ENCODE data around the gene YAP1.
A peak's percentile ranks its signal among the peaks of the same experiment; 100 is the strongest.
"Not testable (repeated sequence)": the region's sequence is repeated elsewhere in the genome, so short reads cannot be mapped to it uniquely, and the experiment has no call there.

The YAP1 gene

DNA sequence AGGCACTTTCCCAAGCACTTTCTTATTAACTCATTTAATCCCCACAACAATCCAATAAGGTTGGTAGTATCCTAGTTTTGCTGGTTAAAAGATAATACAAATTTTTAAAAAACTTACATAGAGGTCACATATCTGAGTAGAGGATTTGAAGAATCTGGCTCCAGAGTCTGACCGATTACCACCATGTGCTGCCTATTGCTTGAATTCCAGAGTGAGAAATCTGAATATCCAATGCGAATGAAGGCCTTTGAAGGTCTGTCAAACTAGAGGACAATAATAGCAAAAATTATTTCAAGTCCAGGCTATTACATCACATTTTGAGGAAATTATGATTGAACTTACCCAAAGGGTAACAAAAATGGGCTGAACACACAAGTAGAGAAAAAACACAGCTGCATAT lies 129.2 kb downstream of the YAP1 start:
- DNase-seq (ENCODE audit: low read depth in 2 of 2): no peak

DNA sequence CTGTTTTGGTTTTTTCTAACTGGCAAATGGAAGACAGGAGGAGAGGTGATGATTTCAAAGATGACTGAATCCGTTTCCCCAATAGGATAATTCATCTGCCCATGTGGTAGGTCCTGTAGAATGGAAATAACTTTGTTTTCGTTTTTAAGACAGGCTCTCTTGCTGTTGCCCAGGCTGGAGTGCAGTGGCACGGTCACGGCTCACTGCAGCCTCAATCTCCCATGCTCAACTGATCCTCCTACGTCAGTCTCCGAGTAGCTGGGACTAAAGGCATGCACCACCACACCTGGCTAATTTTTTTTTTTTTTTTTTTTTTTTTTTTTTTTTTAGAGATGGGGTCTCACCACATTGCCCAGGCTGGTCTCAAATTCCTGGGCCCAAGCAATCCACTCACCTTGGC lies 129.7 kb downstream of the YAP1 start:
- no peak for DNase-seq (ENCODE audit: low read depth in 2 of 2)

DNA sequence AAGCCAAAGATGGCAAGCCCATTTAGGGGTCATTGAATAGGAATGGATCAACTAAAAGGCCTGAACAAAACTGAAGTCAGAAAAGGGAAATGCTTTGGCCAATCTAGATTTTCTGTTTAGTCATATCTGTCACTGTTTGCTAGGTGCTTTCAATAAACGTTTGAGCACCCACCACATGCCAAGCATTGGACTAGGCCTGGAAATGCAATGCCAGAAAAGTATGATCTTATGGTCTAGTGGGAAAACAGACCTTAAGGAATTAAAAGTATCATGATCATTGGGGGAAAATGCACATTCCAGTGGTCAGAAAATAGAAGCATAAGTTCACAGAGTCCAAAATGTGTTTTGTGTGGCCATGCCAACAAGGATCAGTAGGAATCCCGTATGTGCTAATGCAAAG lies 130.3 kb downstream of the YAP1 start:
- DNase-seq (ENCODE audit: low read depth in 2 of 2): no peak

DNA sequence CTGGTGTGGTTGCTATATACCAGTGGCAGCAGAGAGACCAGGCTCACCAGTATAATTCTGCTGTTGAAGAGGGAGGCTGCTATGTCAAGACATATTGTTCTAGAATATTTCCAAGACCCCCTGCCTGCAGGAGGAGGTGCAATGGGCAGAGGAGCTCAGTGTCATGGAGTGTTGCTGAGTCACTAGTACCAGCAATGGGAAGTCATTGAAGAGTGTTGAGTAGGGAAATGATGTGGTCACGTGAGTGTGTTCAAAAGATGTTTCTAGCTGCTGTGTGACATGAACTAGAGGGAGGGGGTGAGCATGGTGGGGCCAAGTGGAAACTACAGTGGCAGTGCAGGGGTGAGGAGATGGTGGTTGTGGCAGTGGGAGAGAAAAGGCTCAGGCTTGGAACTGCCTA lies 130.8 kb downstream of the YAP1 start:
- DNase-seq (ENCODE audit: low read depth in 2 of 2): no peak

DNA sequence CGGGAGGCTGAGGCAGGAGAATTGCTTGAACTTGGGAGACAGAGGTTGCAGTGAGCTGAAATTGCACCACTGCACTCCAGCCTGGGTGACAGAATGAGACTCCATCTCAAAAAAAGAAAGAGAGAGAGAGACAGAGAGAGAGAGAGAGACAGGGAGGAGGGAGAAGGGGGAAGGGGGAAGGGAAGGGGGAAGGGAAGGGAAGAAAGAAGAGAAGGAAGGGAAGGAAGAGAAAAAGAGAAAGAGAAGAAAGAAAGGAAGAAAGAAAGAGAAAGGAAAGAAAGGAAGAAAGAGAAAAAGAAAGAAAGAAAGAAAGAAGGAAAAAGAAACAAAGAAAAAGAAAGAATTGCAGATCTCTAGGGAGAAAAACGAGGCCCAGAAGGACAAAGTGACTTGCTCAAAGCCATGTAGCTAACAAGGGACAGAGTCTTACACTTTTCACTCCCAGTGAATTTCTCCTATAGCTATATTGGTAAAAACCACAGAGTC lies 133.2 kb downstream of the YAP1 start:
- DNase-seq (ENCODE audit: low read depth in 2 of 2): no peak

DNA sequence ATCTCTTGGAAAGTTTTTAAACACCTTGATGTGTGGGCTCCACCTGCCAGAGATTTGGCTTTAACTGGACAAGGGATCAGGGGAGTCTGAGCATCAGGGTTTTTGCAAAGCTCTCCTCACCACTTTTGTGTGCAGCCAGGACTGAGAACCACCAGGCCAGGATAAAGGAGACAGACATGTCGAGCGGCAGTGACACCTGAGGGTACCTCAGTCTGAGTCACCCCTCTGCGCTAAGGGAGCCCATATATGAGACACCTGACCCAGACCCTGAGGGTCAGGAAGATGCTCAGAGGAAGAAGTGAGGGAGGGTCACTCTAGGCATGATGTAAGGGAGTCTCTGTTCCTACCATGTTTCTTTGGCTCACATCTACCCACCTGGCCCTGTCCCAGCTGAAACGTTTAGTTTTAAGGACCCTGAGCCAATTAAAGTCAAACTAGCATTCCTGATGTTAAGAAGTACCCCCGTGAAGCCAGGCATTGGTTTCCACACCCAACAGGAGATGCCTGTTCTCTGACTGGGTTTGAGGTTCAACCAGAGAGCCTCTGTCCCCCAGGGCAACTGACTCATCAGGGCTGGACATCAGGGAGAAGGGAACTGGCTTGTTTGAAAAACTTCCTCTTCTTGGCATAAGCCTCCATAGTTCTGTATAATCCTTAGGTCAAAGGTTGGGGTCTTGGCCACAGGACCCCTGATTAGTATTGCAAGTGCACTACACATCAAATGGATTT lies 134.6 kb downstream of the YAP1 start:
- DNase-seq (ENCODE audit: low read depth in 2 of 2): no peak

DNA sequence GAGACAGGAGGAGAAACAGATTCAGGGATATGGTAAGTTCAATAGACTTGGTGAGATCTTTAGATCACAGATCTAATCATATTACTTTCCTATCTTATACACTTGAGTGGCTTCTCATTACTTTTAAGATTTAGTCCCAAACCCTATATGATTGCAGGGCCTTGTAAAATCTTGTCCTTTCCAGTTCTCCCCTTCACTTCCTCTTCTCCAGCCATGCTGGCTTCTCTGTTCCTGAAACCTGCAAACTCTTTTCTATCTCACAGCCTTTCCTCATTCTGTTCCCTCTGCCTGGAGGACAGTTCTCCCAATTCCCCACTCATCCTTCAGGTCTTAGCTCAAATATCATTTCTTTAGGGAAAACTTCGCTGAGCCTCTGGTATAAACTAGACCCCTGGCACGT lies 141.2 kb downstream of the YAP1 start:
- DNase-seq (ENCODE audit: low read depth in 2 of 2): no peak

DNA sequence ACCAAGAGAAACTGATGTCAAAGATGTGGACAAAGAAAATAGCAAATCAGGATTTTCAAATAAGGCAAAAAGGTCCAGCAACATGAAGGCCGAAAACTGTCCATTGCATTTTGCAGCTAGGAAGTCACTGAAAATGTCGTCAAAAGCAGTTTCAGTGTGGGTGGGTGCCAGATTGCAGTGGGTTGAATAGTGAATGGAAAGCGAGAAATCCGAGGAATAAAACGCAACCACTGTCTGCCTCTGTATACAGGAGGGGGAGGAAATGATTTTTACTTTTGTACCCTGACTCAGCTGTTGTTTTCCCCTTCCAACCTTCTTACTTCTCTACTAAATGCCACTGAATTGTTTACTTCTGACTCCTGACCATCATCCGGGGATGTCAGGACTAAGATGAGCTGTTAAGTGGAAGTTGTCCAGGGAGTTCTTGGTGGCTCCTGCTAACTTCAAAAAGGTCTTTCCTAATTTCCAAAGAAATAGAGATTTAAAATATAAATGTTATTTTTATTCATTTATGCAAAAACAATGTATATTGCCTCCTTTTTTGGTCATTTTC lies 142.2 kb downstream of the YAP1 start:
- DNase-seq (ENCODE audit: low read depth in 2 of 2): no peak

DNA sequence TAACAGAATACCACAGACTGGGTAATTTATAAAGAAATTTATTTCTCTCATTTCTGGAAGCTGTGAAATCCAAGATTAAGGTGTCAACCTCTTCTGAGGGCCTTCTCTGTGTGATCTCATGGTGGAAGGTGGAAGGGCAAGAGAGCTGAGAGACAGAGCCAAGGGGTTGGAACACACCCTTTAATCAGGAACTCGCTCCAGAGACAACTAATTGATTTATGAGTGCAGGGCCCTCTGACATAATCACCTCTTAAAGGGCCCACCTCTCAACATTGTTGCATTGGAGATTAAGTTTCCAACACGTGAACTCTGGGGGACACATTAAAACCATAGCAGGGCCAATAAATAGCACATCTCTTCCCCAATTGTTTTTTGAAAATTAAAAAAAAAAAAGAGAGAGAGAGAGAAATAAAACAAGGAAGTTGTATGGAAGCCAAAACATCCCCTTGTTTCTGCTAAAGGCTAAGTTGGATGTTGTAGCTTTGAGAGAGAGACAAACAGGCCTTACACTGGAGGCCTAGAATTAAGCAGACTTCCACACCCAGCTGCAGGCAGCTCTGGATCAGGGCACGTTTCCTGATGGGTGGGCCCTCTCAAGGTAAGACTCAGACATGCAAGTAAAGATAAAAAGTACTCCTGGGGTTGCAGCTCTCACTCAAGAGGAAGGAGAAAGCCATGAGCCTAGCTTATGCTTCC lies 142.9 kb downstream of the YAP1 start:
- DNase-seq (ENCODE audit: low read depth in 2 of 2): no peak

DNA sequence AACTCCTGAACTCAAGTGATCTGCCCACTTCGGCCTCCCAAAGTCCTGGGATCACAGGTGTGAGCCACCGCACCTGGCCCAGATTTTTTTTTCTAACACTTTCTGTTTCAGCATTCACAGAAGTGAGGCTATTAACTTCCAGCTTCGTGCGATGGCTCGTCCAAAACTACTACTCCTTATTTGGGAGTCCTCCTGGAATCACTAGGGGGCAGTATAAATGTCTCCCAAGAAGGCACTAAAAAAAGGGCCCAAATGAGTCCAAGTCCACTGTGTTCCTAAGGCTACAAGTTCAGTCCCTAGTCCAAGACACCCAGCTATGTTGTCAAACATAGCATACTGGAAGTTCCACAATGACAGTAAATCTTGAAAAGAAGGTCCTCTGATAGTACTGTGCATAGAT lies 143.8 kb downstream of the YAP1 start:
- DNase-seq (ENCODE audit: low read depth in 2 of 2): no peak

DNA sequence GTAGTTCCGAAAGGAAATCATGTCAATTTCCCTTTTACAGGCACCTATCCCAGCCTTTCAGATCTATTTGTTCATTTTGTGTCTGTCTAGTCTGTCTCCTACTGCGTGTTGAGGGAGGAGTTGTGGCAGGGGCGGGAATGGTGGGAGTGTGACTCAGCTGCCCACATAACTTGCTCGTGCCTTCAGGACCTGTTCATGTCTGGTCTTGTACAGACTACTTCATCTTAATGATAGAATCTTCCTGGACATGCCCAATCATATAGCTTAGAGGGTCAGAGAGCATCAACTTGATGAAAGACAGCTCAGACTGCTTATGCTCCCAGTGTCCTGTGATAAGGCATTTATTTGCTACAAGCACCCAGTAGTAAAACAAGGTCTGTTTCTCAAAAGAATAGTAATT lies 146.0 kb downstream of the YAP1 start:
- no peak for DNase-seq (ENCODE audit: low read depth in 2 of 2)

DNA sequence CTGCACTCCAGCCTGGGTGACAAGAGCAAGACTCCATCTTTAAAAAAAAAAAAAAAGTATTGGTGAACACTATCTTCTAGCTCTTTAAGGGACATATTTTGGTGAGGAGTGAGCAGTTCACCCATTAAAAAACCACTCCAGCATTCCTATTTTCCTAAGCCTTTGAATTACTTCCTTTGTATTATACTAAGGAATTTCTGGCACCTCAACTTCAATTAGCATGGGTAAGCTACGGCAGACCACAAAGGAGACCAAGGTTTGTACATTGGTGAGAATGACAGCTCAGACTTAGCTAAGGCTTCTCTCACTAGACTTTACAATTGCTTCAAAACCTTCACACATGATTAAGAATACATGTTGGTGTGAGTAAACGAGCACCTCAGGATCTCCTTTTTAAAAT lies 150.0 kb downstream of the YAP1 start:
- no peak for DNase-seq (ENCODE audit: low read depth in 2 of 2)

DNA sequence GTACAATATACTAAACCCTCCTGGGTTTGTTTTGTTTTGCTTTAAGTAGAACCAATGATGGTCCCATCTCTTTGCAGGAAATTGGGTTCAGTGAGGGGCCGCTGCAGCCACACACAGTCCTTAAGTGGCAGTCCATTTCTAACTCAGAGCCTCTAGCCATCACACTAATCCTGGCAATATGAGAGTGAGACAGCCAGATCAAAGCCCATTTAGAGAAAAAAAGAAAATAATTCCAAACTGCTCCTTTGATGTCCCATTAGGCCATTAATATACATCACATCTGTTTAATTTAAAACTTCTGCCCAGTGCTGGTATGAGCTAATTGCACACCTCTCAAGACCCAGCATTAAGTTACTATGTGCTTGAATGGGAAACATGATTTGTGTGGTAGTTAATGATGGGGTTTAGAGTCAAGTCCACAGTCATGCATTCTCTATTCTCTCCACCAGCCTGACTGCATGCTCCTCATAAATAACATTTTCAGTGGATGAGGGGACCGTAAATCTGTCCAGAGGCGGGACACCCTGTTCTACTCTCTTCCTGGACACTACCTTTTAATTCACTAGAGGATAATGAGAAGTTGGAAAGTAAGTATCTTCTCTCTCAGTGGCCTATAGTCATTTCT lies 153.2 kb downstream of the YAP1 start:
- DNase-seq (ENCODE audit: low read depth in 2 of 2): no peak

DNA sequence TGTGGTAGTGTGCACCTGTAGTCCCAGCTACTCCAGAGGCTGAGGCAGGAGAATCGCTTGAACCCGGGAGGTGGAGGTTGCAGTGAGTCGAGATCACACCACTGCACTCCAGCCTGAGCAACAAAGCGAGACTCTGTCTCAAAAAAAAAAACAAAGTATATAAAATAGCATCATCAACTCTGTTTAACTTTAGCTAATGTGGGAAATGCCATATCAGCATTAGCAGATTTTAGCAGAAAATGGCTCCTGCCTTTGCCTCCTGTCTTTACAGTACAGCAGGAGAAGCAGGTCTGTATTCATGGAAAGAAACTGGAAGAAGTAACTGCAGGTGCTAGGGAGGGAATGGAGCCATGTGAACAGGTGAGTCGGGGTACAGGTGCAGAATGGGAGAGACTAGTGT lies 154.5 kb downstream of the YAP1 start:
- DNase-seq (ENCODE audit: low read depth in 2 of 2): not testable (repeated sequence)

DNA sequence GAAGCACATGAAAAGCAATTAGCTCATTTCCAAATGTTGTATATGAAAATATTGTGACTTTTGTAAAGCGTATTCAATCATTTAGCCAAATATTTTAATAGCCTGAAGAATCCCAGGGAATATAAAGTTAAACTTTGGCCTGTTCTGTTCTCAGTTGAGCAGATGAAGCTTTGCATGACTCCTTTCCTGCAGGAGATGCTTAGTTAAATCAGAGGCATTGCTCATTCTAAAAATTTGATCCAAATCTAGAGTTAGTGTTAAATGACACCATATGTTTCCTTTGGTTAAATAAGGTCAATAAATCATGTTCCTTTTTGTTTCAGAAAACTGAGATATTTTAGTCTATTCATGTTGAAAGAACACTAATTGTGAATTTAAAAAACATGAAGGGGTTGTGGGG lies 155.9 kb downstream of the YAP1 start:
- DNase-seq (ENCODE audit: low read depth in 2 of 2): no peak

DNA sequence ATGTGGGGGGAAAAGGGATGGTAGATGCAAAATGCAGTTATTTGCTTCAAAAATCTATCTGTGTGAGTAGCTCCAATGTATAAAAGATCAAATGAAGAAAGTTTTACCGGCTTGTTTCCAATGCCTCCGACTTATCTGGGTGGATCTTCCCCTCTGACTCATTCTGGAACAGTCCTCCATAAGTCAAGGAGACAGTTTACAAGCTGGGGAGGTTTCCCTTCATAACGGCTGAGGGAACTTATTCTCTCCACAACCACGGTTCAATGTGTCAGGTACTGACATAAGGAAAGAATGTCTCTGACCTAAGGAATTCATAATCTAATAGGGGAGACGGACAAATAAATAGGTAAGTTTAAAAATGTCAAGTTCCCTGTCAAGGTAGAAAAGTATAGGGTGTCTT lies 157.4 kb downstream of the YAP1 start:
- DNase-seq (ENCODE audit: low read depth in 2 of 2): no peak

DNA sequence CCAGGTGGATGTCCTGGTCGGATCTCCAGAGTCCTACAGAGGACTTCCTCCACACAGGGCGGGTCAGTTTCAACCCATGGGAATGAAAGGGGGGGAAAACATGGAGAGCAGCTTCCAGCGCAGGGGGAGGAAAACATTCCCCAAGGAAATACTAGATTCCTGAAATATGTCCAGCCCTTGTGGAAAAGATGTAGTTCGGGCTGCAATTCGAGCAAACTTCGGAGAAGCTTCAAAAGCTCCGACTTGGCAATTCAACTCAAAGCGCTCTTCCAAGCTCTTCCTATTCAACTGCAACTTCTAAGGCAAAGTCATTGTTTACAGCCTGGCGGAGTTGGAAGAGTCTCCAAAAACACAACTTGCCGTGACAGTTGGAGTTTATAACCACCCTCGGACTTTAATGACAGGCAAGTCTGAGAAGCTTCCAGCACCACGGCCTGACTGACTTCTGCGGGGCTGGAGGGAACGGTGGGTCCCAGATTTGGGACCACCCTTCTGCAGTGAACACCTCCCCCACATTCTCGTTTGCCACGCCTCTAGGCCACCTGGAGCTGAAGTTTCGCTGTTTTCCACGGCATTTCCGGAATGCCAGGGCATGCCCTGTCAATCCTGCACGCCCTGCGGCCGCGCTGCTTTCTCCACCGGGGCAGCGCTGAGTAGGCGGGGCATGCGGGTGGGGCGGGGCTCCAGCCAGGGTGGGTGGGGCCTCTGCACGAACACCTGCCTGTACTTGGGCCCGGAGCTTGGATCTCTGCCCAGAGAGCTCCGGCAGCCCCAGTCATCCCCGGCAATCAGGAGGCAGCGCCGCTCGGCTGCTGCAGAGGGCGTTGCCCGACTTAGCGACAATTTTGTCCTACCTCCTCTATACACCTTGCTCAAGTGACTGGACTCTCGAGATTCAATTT lies 158.1 kb downstream of the YAP1 start:
- peak; percentile 40 to 52 for DNase-seq (ENCODE audit: low read depth in 2 of 2)

DNA sequence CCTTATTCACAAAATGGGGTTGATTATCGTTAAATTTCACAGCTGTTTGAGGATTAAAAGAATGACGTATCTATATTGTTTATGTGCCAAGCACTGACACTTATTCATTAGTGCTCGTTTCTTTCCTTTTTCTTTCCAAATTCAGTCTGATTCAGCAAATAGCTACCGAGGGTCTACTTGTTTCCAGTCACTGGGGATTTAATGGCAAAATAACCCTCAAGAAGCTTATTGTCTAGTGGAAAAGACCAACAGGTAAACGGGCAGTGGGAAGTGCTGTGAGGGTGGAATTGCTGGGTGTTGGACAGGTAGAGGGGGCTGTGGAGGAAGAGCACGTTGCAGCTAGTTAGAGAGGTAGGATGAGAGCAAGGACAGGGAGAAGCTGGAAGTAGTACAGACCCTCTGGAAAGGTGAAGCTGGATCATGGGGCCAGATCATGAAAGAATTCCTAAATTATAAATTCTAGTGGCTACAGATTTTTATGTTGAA lies 158.8 kb downstream of the YAP1 start:
- DNase-seq (ENCODE audit: low read depth in 2 of 2): no peak

DNA sequence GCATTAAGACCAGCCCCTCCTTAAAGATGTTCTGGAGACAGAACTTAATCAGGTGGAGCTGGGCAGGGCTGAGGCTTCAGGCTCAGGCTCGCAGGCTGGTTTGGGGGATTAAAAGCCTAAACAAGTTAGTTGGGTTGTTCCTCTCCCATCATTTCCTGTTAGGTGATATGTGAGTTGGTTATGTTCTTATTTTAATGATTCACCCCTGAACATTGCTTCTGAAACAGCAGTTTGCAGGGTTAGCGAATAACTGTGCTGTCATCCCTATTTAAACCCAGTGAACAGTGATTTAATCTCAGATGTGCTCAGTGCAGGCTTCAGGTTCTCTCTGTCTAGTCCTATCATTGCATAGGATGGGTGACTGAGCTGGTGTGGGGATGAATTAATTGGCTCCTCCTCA lies 159.7 kb downstream of the YAP1 start:
- no peak for DNase-seq (ENCODE audit: low read depth in 2 of 2)

DNA sequence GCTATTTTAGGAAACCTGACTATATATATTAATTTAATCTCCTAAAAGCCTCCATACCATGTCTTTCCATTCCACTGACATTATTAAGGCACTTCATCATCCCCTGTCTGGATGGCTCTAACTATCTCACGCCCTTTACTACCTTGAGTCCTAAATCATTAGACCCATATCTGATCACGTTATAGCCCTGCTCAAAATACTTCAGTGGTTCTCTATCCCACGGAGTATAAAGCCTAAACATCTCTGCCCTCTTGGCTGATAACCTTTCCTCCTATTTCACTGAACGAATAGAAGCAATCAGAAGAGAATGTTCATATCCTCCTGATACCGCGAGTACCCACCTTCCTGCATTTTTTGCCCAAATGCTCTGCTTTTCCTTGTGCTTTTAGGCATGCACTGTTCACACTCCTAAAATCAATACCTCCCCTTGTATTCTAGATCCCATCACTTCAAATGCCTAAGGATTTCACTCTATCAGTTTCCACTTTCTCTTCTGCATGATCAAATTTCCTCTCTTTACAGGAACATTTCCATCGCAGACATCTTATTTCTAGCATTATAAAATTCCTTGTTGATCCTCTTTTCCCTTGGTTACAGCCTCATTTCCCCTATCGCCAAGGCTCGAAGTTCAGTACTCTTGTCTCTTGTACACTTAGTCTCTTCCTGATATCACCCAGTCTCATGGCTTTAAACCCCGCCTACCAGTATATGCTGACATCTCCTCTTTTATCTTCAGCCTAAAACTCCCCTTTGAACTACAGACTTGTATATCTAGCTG lies 162.0 kb downstream of the YAP1 start:
- no peak for DNase-seq (ENCODE audit: low read depth in 2 of 2)

DNA sequence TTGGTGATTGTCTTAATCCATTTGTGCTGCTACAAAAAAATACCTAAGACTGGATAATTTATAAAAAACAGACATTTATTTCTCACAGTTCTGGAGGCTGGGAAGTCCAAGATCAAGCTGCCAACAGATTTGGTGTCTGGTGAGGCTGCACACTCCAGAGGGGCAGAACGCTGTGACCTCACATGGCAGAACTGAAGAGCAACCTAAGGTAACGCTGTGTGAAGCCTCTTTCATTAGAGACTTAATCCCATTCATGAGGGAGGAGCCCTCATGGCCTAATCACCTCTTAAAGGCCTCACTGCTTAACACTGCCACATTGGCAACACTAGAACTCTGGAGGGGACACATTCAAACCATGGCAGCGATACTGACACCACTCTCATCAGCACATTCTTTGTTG lies 164.4 kb downstream of the YAP1 start:
- no peak for DNase-seq (ENCODE audit: low read depth in 2 of 2)

Data from stimulated activated CD8-positive, alpha-beta memory T cell treated with anti-CD3 and anti-CD28 coated beads, Interleukin-7, amount 100 ng/mL, for 1 hour (primary cell).